GM10248 (cell line): ENCODE results near the gene IQCK.

ENCODE experiments used
- CTCF ChIA-PET: fragments of 300-600 bp; sonication (Branson Sonifier 250); formaldehyde crosslinking; extraction: SDS; loops from one replicate; lab custom pipeline; 2021; ENCODE audit warnings: antibody characterized with exemption; lab: Yijun Ruan, JAX
- POLR2A ChIA-PET: fragments of 350-650 bp; sonication (Branson Sonifier 250); formaldehyde crosslinking; extraction: SDS; loops from one replicate; lab custom pipeline; 2020; ENCODE audit warnings: antibody characterized with exemption; lab: Yijun Ruan, JAX
- DNase-seq: peaks from one replicate; pipeline ENCODE4 v3.0.0; 2012; ENCODE audit errors: extremely low spot score
- CTCF ChIP-seq: IDR thresholded peaks from 2 replicates; pipeline ENCODE4 v1.5.1; 2012; ENCODE audit warnings: mild to moderate bottlenecking, low read depth; ENCODE audit errors: extremely low read depth, missing control alignments, control extremely low read depth

IQCK gene

GRCh38 chr16:19737306-19738038 is 19.4 kb downstream of the IQCK start:
- ChIA-PET POLR2A (no interaction called here), CTCF (interaction anchor here (1.6 kb wide), 1 partner anchor 10 kb away, joined by 3 read pairs; no protein-coding TSS in a partner anchor)
- no peak for DNase-seq
- no peak for TF ChIP-seq CTCF

DNA sequence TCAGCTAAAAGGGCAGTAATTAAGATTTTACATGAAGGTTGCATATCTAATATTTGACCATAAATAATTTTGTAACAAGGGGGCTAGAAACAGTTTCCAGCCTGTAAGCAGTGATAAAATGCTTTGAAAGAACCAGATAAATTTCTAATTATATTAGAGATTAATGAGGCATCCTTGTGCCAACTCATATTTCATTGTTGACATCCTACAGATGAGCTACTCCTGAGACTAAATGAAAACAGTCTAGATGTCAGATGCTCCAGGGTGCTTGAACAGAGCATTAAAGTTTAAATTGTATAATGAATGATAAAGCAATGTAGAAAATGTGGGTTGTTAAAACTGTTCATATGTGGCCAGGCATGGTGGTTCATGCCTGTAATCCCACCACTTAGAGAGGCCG is 23.3 kb downstream of the IQCK start:
- ChIA-PET CTCF (no interaction called here), POLR2A (no interaction called here)
- no peak for TF ChIP-seq CTCF
- no peak for DNase-seq

- CTCF ChIA-PET, result interaction anchor here (1.2 kb wide), 1 partner anchor 9 kb away, joined by 4 read pairs; no protein-coding TSS in a partner anchor
- no peak for TF ChIP-seq CTCF
- no peak for DNase-seq
- POLR2A ChIA-PET, result no interaction called here
These were observed 25.7 kb downstream of the IQCK start for GRCh38 chr16:19743816-19744159.

DNA sequence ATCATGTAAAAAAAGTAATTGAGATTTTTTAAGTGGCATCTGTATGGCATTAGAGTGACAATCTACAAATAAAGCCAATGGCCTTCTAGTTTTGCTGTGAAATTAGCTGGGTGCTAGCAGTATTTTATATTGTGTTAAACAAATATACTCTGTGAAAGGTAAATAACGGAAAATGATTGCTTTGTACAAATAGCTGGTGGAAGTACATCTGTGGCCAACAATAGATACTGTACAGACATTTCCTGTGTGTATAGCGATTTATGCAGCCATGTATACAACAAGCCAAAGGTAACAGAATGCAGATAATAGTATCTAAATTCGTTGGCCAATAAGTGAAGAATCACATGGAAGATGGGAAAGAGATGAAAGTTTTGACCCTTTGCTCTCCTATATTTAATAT is 26.6 kb downstream of the IQCK start:
- no peak for TF ChIP-seq CTCF
- ChIA-PET CTCF (no interaction called here), POLR2A (no interaction called here)
- DNase-seq, result no peak

- ChIA-PET POLR2A (no interaction called here), CTCF (no interaction called here)
- DNase-seq, result no peak
- TF ChIP-seq CTCF, result no peak
These were observed 27.4 kb downstream of the IQCK start for GRCh38 chr16:19745286-19746010.

DNA sequence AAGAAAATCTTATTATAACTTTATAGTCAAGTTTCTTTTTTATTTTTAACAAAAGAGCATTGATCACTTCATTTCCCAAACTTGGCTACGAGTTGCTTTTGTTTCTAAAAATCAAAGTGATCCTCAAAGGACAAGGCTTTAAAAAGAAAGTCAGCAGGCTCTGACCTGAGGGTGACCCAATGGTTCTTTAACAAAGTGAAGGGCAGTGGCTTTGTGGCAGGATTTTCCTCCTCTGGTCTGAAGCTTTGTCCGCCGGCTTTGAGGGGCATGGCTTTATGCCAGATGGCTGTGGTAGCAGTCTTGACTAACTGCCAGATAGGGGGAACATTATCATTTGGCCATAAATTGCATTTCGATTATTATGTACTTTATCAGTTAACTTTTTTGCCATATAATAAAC is 28.5 kb downstream of the IQCK start:
- CTCF ChIA-PET, result interaction anchor here (0.7 to 1.1 kb wide), 2 partner anchors 8 to 14 kb away, joined by 3 read pairs; no protein-coding TSS in a partner anchor
- POLR2A ChIA-PET, result interaction anchor here (0.5 kb wide), 1 partner anchor 904 kb away, joined by 3 read pairs; no protein-coding TSS in a partner anchor
- DNase-seq, result no peak
- TF ChIP-seq CTCF, result no peak
